Ishikawa (cell line): ENCODE results near the gene OPHN1.

Experiments
- CEBPB ChIP-seq: IDR thresholded peaks from 2 replicates; pipeline ENCODE4 v1.6.1; 2012
- CREB1 ChIP-seq: IDR thresholded peaks from 2 replicates; pipeline ENCODE4 v1.6.1; 2012; ENCODE audit warnings: low read depth
- EGR1 ChIP-seq: IDR thresholded peaks from 2 replicates; pipeline ENCODE4 v1.6.1; 2012
- EP300 ChIP-seq: IDR thresholded peaks from 2 replicates; pipeline ENCODE4 v1.6.1; 2012; ENCODE audit warnings: borderline replicate concordance
- FOXM1 ChIP-seq: IDR thresholded peaks from 2 replicates; pipeline ENCODE4 v1.6.1; 2012; ENCODE audit warnings: low read depth, borderline replicate concordance
- MAX ChIP-seq: IDR thresholded peaks from 2 replicates; pipeline ENCODE4 v1.6.1; 2012
- NFIC ChIP-seq: IDR thresholded peaks from 2 replicates; pipeline ENCODE4 v1.6.1; 2012
- RAD21 ChIP-seq: IDR thresholded peaks from 2 replicates; pipeline ENCODE4 v1.6.1; 2012; ENCODE audit warnings: low read depth
- TAF1 ChIP-seq: IDR thresholded peaks from 2 replicates; pipeline ENCODE4 v1.6.1; 2012; ENCODE audit warnings: low read depth, mild to moderate bottlenecking
- TCF12 ChIP-seq: IDR thresholded peaks from 2 replicates; pipeline ENCODE4 v1.6.1; 2012; ENCODE audit warnings: low read depth
- TEAD4 ChIP-seq: IDR thresholded peaks from 2 replicates; pipeline ENCODE4 v1.6.1; 2012
- YY1 ChIP-seq: IDR thresholded peaks from 2 replicates; pipeline ENCODE4 v1.6.1; 2012; ENCODE audit warnings: low read depth
- ZBTB7A ChIP-seq: IDR thresholded peaks from 2 replicates; pipeline ENCODE4 v1.6.1; 2012; ENCODE audit warnings: low read depth
- TF ChIP-seq, protein P1 (sequence below): IDR thresholded peaks from 2 replicates; pipeline ENCODE4 v1.6.1; 2012
- TF ChIP-seq, protein P2 (sequence below): IDR thresholded peaks from 2 replicates; pipeline ENCODE4 v1.6.1; 2012; ENCODE audit warnings: low read depth, mild to moderate bottlenecking

Gene OPHN1

DNA sequence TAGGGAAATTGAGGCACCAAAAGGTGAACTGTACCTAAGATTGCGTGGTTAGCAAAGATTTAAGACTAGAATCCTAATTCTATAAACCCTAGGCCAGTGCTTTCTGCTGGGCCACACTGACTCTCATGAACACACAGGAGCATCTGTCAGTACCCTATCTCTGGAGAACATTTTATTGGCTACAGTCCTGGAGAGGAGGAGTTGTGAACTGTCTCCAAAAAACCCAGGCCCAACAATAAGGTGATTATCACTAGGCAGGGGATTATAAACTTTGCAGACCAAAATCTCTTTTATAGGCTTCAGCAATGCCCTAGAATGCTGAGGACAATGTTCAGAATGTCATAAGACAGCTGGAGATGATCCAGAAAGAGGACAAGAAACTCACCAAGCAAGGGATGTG, 24.1 kb downstream of the OPHN1 start:
- TF ChIP-seq NFIC (no peak), TAF1 (no peak), CEBPB (no peak), FOXM1 (no peak), MAX (no peak), TEAD4 (no peak), CREB1 (no peak), EGR1 (no peak)
- TF ChIP-seq, protein P1, sequence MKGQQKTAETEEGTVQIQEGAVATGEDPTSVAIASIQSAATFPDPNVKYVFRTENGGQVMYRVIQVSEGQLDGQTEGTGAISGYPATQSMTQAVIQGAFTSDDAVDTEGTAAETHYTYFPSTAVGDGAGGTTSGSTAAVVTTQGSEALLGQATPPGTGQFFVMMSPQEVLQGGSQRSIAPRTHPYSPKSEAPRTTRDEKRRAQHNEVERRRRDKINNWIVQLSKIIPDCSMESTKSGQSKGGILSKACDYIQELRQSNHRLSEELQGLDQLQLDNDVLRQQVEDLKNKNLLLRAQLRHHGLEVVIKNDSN, result no peak
- TF ChIP-seq, protein P2, sequence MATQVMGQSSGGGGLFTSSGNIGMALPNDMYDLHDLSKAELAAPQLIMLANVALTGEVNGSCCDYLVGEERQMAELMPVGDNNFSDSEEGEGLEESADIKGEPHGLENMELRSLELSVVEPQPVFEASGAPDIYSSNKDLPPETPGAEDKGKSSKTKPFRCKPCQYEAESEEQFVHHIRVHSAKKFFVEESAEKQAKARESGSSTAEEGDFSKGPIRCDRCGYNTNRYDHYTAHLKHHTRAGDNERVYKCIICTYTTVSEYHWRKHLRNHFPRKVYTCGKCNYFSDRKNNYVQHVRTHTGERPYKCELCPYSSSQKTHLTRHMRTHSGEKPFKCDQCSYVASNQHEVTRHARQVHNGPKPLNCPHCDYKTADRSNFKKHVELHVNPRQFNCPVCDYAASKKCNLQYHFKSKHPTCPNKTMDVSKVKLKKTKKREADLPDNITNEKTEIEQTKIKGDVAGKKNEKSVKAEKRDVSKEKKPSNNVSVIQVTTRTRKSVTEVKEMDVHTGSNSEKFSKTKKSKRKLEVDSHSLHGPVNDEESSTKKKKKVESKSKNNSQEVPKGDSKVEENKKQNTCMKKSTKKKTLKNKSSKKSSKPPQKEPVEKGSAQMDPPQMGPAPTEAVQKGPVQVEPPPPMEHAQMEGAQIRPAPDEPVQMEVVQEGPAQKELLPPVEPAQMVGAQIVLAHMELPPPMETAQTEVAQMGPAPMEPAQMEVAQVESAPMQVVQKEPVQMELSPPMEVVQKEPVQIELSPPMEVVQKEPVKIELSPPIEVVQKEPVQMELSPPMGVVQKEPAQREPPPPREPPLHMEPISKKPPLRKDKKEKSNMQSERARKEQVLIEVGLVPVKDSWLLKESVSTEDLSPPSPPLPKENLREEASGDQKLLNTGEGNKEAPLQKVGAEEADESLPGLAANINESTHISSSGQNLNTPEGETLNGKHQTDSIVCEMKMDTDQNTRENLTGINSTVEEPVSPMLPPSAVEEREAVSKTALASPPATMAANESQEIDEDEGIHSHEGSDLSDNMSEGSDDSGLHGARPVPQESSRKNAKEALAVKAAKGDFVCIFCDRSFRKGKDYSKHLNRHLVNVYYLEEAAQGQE, result no peak

- no peak for TF ChIP-seq CREB1
- TF ChIP-seq TEAD4, result no peak
- TF ChIP-seq ZBTB7A, result no peak
- TF ChIP-seq RAD21, result no peak
- TF ChIP-seq MAX, result no peak
- TF ChIP-seq EGR1, result no peak
- TF ChIP-seq TAF1, result no peak
- TF ChIP-seq, protein P2, result no peak
- no peak for TF ChIP-seq FOXM1
- no peak for TF ChIP-seq CEBPB
- TF ChIP-seq NFIC, result no peak
- TF ChIP-seq EP300, result no peak
- TF ChIP-seq, protein P1, result no peak
- no peak for TF ChIP-seq YY1
- TF ChIP-seq TCF12, result no peak
Observed at GRCh38 chrX:68403522-68403921, 29.8 kb downstream of the OPHN1 start.

- TF ChIP-seq RAD21 (no peak), ZBTB7A (no peak), CREB1 (no peak), YY1 (no peak), CEBPB (no peak)
Observed at GRCh38 chrX:68403038-68403437, 30.3 kb downstream of the OPHN1 start.

- TF ChIP-seq RAD21 (no peak), CEBPB (no peak), TAF1 (no peak), YY1 (no peak), EGR1 (no peak), NFIC (no peak)
- TF ChIP-seq, protein P2, result no peak
Observed at GRCh38 chrX:68402094-68402493, 31.2 kb downstream of the OPHN1 start.

DNA sequence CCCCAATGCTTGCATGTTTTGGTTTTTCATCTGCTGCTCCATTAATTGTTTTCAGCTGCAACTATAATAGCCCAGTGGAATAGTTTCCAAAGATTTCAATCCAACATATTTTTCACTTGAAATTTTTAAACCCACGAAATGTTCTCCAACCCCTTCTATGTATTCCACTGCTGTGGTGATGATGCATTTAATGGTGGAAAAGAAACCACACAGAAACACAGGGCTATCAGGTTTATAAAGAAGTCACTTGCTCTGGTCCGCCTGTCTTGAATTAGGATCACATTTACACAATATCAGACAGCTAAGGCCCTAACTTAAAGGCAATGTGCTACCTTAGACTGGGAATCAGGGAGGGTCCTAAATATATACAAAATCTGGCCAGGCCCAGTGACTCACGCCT, 35.0 kb downstream of the OPHN1 start:
- no peak for TF ChIP-seq YY1
- TF ChIP-seq TAF1, result no peak
- no peak for TF ChIP-seq TEAD4
- TF ChIP-seq, protein P2, result no peak
- TF ChIP-seq ZBTB7A, result no peak
- no peak for TF ChIP-seq MAX
- no peak for TF ChIP-seq FOXM1
- TF ChIP-seq CEBPB, result no peak
